Measurements from ENCODE around the gene CNNM3.

DNA sequence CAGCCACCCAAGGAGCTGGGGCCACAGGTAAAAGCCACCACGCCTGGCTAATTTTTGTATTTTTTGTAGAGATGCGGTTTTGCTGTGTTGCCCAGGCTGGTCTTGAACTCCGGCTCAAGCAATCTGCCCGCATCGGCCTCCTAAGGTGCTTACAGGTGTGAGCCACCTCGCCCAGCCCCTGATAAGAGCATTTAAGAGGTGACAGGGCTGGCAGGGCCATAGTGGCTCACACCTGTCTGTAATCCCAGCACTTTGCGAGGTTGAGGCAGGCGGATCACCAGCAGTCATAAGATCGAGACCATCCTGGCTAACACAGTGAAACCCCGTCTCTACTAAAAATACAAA, 9.0 kb upstream of the CNNM3 start:
- TF ChIP-seq, protein P1, sequence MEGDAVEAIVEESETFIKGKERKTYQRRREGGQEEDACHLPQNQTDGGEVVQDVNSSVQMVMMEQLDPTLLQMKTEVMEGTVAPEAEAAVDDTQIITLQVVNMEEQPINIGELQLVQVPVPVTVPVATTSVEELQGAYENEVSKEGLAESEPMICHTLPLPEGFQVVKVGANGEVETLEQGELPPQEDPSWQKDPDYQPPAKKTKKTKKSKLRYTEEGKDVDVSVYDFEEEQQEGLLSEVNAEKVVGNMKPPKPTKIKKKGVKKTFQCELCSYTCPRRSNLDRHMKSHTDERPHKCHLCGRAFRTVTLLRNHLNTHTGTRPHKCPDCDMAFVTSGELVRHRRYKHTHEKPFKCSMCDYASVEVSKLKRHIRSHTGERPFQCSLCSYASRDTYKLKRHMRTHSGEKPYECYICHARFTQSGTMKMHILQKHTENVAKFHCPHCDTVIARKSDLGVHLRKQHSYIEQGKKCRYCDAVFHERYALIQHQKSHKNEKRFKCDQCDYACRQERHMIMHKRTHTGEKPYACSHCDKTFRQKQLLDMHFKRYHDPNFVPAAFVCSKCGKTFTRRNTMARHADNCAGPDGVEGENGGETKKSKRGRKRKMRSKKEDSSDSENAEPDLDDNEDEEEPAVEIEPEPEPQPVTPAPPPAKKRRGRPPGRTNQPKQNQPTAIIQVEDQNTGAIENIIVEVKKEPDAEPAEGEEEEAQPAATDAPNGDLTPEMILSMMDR (IDR thresholded peaks at IDR 0.05), result no peak
- TF ChIP-seq EP300 (IDR thresholded peaks at IDR 0.05), result no peak

Measured in suprapubic skin (tissue), 3 donors.